GM12873 (cell line): ENCODE results near the gene PSMF1.

Experiments used
- TF ChIP-seq, protein P1 (sequence below): IDR thresholded peaks from 2 replicates; pipeline ENCODE4 v1.5.1; 2012; ENCODE audit warnings: low read depth, mild to moderate bottlenecking, moderate library complexity, low read length, control low read depth; ENCODE audit not compliant: insufficient read depth; ENCODE audit errors: missing control alignments

PSMF1 gene

DNA sequence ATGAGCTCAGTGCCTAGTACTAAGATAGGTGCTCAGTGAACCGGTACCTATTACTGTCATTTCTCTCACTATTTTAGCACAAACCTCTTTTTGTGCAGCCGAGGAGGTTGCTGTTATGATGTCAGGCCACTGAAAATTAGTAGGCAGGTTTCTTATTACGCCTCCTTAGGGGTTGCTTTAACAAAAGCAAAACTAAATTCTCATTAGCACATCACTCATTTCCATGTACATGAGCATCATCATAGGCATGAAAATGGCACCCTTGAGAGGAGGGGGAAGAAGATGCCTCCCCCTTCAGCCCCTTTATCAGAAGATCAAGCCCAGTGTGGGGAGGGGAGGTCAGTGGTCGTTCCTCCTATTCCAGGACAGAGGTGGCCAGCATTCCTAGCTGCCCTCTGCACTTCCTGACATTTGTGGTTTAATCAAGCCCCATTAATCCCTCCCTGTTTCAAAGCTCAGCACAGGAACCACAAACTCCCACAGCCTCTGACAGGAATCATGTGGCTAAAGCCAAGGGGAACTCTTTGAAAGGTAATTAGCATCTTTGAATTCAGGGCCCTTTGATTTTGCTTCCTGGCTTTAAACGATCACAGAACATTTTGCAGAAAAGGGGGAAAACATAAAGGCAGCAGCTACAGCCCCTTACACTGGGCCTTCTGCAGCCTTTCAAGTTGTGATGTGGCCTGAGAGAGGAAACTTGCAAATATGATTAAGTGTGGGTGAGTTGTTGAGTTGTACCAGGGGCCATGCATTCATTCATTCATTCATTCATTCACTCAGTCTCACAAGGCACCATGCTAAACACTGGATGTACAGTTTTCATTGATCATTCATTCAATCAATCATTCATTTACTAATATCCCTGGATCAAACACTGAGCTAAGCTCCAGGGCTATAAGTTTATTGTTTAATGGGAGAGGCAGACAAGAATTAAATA is 31.9 kb upstream of the PSMF1 start:
- TF ChIP-seq, protein P1, sequence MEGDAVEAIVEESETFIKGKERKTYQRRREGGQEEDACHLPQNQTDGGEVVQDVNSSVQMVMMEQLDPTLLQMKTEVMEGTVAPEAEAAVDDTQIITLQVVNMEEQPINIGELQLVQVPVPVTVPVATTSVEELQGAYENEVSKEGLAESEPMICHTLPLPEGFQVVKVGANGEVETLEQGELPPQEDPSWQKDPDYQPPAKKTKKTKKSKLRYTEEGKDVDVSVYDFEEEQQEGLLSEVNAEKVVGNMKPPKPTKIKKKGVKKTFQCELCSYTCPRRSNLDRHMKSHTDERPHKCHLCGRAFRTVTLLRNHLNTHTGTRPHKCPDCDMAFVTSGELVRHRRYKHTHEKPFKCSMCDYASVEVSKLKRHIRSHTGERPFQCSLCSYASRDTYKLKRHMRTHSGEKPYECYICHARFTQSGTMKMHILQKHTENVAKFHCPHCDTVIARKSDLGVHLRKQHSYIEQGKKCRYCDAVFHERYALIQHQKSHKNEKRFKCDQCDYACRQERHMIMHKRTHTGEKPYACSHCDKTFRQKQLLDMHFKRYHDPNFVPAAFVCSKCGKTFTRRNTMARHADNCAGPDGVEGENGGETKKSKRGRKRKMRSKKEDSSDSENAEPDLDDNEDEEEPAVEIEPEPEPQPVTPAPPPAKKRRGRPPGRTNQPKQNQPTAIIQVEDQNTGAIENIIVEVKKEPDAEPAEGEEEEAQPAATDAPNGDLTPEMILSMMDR: no peak

DNA sequence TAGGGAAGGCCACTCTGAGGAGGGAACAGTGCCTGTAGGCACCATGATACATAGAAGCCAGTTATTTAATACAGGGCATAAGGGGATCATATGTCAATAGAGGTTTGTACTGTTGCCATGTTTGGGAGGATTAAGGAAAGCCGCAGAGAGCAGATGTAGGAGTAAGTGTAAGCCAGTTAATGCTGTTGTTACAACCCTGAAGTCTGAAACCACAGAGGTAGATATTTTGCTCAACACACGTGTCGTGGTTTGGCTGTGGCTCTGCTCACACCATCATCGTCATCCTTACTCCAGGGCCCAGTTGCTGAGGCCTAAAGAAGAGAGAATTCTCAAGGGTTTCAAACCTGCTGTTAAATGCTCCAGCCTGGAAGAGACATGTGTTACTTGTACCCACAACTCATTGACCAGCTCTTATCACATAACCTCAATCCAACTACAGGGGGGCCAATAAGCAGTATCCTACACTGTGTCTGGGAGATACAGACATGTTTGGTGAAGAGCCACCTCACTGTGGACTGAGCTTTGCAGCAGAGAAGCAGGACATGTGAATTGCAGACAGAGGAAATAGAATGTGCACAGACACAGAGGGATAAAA is 31.0 kb upstream of the PSMF1 start:
- TF ChIP-seq, protein P1: no peak

DNA sequence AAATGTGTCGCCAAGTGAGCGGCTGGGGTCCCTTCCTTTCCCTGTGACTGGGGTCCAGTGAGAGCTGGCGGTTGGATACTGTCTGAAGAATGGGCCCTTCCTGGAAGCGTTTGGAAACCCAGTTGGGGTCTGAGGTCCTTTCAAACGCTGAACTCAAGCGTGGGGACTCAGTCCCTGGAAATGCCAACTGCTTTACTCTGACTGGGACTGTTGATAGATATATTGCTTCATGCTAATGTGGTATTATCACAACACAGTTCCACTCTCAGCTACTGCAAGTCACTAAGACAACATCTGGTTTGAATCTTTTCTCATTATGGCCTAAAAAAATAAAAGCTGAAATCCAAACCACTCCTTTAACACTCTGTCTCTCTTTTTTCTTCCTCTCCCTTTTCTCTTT is 23.7 kb upstream of the PSMF1 start:
- TF ChIP-seq, protein P1: no peak

DNA sequence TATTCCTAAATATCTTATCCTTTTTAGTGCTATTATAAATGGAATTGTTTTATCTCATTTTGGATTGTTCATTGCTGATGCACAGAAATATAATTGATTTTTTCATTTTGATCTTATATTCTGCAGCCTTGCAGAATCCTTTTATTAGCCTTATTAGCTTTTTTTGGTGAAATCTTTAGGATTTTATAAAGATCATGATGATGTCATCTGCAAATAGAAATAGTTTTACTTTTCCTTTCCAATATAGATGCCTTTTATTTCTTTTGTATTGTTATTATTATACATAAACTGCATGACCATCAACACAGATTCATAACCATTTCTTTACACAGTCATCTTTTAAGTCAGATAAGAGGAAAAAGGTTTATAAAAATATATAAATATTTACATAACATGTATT is 16.9 kb upstream of the PSMF1 start:
- TF ChIP-seq, protein P1: no peak

- TF ChIP-seq, protein P1: no peak
Observed at GRCh38 chr20:1102016-1102415, 16.4 kb upstream of the PSMF1 start.

DNA sequence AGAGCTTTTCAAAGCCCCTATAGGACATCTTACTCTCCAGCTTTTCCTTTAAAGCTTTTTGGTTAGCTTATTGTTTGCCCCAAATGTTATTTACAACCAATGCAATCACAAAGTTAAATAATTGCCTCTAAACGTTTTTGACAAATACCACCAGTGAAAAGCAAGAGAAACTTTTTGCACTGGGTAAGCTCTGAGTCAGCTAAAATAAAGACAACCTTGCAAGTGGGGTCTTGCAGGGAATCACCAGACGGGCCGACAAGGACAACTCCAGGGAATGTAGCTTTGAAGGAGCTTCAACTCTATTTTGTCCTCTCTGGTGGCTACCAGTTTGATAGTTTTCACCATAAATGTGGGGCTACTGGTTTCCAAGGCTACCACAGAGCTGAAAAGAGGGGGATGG is 14.7 kb upstream of the PSMF1 start:
- TF ChIP-seq, protein P1: no peak

GRCh38 chr20:1105599-1106194 is 12.7 kb upstream of the PSMF1 start:
- TF ChIP-seq, protein P1: no peak
